Stimulated activated CD4-positive, alpha-beta T cell treated with anti-CD3 and anti-CD28 coated beads, Interleukin-4, amount 100 ng/mL, for 1 hour (primary cell): Measurements from ENCODE around the gene ADCY2.

Source experiments
- DNase-seq: peaks from one replicate; pipeline ENCODE4 v3.0.0-alpha.2; 2020

ADCY2 gene

GRCh38 chr5:7795306-7795705, 399.4 kb downstream of the ADCY2 start:
- no peak for DNase-seq

DNA sequence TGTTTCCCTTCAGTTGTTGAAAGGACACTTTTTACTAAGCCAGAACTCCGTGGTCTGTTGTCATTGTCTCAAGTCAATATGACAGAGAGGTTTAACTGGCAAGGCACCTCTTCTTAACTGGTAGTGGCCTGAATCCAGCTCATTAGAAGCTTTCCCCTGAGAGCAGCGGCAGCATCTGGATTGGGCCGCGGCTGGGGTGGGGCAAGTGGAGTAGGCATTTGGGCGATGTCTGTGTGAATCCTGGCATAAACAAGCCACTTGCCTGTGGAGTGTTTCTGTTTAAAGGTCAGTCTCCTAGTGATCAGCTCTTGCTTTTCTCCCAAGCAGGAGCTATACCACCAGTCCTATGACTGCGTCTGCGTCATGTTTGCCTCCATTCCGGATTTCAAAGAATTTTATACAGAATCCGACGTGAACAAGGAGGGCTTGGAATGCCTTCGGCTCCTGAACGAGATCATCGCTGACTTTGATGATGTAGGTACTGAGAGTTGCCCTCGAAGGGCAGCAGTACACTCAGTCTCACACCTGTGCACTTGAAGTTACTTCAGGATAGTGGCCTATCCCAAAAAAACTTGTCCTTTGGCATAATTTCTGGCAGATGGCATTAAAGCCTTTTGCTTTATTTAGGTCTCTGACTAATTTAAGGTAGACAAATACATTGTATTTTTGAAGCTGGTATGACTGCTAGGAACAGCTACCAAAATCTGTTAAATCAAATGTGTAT, 406.1 kb downstream of the ADCY2 start:
- no peak for DNase-seq

GRCh38 chr5:7802855-7803254, 406.9 kb downstream of the ADCY2 start:
- DNase-seq: no peak

GRCh38 chr5:7803937-7804336, 408.0 kb downstream of the ADCY2 start:
- DNase-seq: no peak

GRCh38 chr5:7805379-7805778, 409.4 kb downstream of the ADCY2 start:
- DNase-seq: no peak

- DNase-seq: no peak
Observed at GRCh38 chr5:7808998-7809397, 413.1 kb downstream of the ADCY2 start.

- DNase-seq: no peak
Observed at GRCh38 chr5:7811715-7812114, 415.8 kb downstream of the ADCY2 start.

GRCh38 chr5:7813007-7813406, 417.1 kb downstream of the ADCY2 start:
- no peak for DNase-seq

DNA sequence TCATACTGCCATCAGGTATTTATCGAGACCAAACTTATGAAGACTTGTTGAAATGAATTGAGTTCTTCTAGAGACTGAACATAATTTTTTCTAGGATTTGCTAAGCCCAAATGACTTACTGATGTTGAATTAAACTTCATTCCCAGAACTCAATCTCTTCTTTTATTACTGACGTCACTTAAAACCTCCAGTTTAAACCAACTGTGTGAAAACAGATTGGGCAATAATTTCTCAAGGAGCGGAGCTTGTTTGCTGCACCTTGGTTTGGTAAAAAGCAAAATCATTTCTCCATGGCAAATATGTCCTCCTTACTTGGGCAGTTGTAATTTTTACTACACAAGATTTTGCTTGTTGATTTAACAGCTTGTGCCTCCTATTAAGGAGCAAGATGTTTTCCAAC, 417.6 kb downstream of the ADCY2 start:
- no peak for DNase-seq

GRCh38 chr5:7814816-7815215, 418.9 kb downstream of the ADCY2 start:
- DNase-seq: no peak

- peak; percentile 67 for DNase-seq
Observed at GRCh38 chr5:7815892-7816534, 420.1 kb downstream of the ADCY2 start.

- DNase-seq: no peak
Observed at GRCh38 chr5:7816535-7816901, 420.6 kb downstream of the ADCY2 start.

- DNase-seq: no peak
Observed at GRCh38 chr5:7822449-7822848, 426.5 kb downstream of the ADCY2 start.

- DNase-seq: no peak
Observed at GRCh38 chr5:7823594-7823993, 427.7 kb downstream of the ADCY2 start.

GRCh38 chr5:7824995-7825394, 429.1 kb downstream of the ADCY2 start:
- DNase-seq: no peak

DNA sequence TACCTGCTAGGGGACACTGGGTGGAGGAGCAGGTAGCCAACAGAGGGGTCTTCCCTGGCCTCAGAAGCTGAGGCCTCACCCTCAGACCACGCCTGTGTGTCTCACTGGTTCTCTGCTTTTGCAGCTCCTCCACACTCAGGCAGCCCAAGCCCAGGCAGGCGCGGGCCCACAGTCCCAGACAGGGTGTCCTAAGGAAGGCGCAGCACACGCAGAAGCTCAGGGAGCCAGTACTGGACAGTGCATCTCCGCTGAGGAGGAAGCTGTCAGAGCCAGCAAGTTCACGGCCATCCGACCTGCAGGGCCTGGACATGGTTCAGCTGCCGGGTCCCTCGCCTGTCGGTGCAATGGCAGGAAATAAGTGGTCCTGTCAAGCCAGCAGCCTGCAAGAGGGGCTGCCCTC, 429.7 kb downstream of the ADCY2 start:
- no peak for DNase-seq

DNA sequence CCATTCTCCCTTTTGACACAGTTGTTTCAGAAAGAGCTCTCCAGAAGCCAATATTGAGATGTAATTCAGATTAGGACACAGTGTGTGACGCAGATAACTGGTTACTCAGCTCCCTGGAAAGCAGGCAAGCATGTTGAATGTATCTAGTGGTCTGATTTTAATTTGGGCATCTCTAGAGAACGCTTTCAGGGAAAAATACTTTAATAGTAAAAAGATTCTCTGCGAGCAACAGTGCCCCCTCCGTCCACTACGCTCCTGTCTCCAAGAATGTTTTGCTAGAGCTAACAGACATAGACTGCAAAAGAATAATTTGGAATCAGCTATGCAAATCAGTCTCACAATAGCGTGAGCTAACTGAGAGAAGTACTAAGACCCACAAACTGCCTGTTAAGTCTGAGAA, 431.7 kb downstream of the ADCY2 start:
- no peak for DNase-seq

DNA sequence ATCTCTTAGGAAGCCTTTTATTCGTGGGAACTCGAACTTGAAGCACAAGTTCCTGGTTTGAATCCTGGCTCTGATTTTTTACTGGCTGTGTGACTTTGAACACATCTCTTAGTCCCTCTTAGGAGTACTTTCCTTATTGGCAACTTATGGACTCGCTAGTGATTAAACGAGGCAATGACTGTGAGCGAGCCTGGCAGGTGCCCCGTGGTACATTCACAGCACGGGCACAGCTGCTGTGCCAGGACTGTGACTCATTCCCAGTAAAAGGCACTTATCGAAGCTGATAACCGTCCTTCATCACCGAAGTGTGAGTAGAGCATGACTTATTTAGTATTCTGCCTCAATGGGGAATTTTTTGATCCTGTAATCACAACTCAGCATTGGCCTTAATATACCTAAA, 432.3 kb downstream of the ADCY2 start:
- no peak for DNase-seq

DNA sequence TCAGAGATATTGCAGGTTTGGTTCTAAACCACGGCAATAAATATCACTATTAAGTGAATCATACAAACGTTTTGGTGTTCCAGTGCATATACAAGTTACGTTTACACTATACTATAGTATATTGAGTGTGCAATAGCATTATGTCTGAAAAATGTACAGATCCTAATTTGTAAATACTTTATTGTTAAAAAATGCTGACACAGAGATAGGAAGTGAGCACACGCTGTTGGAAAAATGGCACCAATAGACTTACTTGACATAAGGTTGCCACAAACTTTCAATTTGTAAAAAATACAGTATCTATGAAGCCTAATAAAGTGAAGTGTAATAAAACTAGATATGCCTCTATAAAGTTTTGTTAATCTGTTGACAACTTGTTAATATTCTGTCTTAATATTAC, 439.0 kb downstream of the ADCY2 start:
- no peak for DNase-seq

GRCh38 chr5:7837403-7837802, 441.5 kb downstream of the ADCY2 start:
- DNase-seq: no peak

- no peak for DNase-seq
Observed at GRCh38 chr5:7842531-7842930, 446.6 kb downstream of the ADCY2 start.

DNA sequence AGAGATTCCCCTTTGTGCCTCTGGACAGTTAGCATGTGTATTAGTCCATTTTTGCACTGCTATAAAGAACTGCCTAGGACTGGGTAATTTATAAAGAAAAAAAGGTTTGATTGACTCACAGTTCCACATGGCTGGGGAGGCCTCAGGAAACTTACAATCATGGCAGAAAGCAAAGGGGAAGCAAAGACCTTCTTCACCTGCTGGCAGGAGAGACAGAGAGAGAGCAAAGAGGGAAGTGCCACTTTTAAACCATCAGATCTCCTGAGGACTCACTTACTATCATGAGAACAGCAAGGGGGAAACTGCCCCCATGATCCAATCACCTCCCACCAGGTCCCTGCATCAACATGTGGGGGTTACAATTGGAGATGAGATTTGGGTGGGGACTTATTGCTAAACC, 449.0 kb downstream of the ADCY2 start:
- DNase-seq: no peak

- no peak for DNase-seq
Observed at GRCh38 chr5:7845557-7845956, 449.6 kb downstream of the ADCY2 start.

DNA sequence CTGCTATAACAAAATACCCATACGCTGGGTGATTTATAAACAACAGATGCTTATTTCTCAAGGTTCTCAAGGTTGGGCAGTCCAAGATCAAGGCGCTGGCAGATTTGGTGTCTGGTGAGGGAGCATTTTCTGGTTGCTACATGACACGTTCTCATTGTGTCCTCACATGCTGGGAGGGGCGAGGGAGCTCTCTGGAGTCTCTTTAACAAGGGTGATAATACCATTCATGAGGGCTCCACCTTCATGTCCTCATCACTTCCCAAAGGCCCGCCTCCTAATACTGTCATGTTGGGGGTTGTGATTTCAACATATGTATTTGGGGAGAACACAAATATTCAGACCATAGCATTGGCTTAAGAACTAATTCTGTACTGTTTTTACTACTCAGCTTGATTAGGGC, 450.4 kb downstream of the ADCY2 start:
- no peak for DNase-seq

DNA sequence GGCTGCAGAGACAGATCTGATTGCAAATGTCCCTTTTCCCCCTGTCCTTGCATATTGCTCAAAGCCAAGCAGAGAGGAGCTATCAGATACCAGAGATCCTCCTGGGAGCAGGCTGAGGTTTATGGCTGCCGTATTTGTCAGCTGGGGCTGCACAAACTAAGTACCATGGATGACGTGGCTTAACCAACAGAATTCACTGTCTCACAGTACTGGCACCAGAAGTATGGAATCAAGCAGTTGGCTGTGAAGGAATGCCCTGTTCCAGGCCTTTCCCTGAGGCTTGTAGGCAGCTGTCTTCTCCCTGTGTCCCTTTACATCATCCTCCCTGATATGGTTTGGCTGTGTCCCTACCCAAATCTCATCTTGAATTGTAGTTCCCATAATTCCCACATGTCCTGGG, 452.4 kb downstream of the ADCY2 start:
- DNase-seq: no peak
